Measurements from ENCODE around the gene CBLC. TPM values are rescaled to one million over a fixed set of nuclear protein-coding genes. Genes with fewer than 3 reads are reported as not detected.

The CBLC gene
- polyA plus RNA-seq, 1 experiment = not detected

DNA sequence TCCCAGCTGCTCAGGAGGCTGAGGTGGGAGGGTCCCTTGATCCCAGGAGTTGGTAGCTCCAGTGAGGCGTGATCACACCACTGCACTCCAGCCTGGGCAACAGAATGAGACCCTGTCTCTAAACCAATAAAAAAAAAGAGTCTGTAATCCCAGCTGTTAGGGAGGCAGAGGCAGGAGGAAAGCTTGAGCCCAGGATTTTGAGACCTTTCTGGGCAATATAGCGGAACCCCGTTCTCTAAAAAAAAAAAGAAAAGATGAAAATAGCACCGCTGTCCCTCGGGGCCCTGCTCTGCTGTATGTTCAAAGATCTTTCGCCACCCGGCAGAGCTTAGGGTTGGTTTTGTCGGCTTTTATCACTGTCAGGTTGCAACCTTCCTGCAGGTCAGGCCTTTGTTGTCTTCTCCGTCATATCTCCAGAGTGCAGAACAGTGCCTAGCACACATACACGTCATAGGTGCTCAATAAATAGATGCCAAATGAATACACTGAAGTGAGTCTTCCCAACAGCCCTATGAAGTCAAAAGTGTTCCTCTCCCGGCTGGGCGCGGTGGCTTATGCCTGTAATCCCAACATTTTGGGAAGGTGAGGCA is 17.8 kb downstream of the CBLC start:
- no peak for DNase-seq (ENCODE audit: low read depth, low spot score)
- no peaks in the 10 kb centered on the region for H3K9me3 ChIP-seq (ENCODE audit: control insufficient read depth, insufficient read depth, low read length)
- no peak overlapping the region for H3K4me3 ChIP-seq (ENCODE audit: low read depth, low read length)
- no peaks in the 10 kb centered on the region for H3K27me3 ChIP-seq (ENCODE audit: control insufficient read depth, insufficient read depth, low read length)
- POLR2A ChIA-PET = no interaction called here
- CTCF ChIA-PET = interaction anchor here (0.6 to 1.3 kb wide), 5 partner anchors 11 to 71 kb away, joined by 3 to 8 read pairs (median 3); partner anchors contain the start of gene BCAM
- H3K27ac ChIP-seq (ENCODE audit: low read depth, low read length) = no peak overlapping the region
- TF ChIP-seq, protein P1, sequence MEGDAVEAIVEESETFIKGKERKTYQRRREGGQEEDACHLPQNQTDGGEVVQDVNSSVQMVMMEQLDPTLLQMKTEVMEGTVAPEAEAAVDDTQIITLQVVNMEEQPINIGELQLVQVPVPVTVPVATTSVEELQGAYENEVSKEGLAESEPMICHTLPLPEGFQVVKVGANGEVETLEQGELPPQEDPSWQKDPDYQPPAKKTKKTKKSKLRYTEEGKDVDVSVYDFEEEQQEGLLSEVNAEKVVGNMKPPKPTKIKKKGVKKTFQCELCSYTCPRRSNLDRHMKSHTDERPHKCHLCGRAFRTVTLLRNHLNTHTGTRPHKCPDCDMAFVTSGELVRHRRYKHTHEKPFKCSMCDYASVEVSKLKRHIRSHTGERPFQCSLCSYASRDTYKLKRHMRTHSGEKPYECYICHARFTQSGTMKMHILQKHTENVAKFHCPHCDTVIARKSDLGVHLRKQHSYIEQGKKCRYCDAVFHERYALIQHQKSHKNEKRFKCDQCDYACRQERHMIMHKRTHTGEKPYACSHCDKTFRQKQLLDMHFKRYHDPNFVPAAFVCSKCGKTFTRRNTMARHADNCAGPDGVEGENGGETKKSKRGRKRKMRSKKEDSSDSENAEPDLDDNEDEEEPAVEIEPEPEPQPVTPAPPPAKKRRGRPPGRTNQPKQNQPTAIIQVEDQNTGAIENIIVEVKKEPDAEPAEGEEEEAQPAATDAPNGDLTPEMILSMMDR (IDR thresholded peaks at IDR 0.05; ENCODE audit: low read depth, low read length) = no peak

- Histone ChIP-seq H3K9me3 (ENCODE audit: control insufficient read depth, insufficient read depth, low read length) (no peaks in the 10 kb centered on the region), H3K27me3 (ENCODE audit: control insufficient read depth, insufficient read depth, low read length) (no peaks in the 10 kb centered on the region), H3K27ac (ENCODE audit: low read depth, low read length) (peak overlapping the region; percentile 31), H3K4me3 (ENCODE audit: low read depth, low read length) (no peak overlapping the region)
- CTCF ChIA-PET = interaction anchor here (0.6 to 1.0 kb wide), 6 partner anchors 11 to 73 kb away, joined by 3 to 7 read pairs (median 4); partner anchors contain the start of gene NECTIN2
- POLR2A ChIA-PET = interaction anchor here (0.6 kb wide), 1 partner anchor 23 kb away, joined by 3 read pairs; no protein-coding TSS in a partner anchor
- no peak for DNase-seq (ENCODE audit: low read depth, low spot score)
- TF ChIP-seq, protein P1 (IDR thresholded peaks at IDR 0.05; ENCODE audit: low read depth, low read length) = no peak
Measured at GRCh38 chr19:44796701-44797115, 19.0 kb downstream of the CBLC start.

GRCh38 chr19:44799627-44800346 is 22.1 kb downstream of the CBLC start:
- POLR2A ChIA-PET = no interaction called here
- DNase-seq (ENCODE audit: low read depth, low spot score) = no peak
- Histone ChIP-seq H3K27ac (ENCODE audit: low read depth, low read length) (no peak overlapping the region), H3K9me3 (ENCODE audit: control insufficient read depth, insufficient read depth, low read length) (peaks cover 6% of the 10 kb centered on the region), H3K4me3 (ENCODE audit: low read depth, low read length) (no peak overlapping the region), H3K27me3 (ENCODE audit: control insufficient read depth, insufficient read depth, low read length) (no peaks in the 10 kb centered on the region)
- TF ChIP-seq, protein P1 (IDR thresholded peaks at IDR 0.05; ENCODE audit: low read depth, low read length) = no peak
- CTCF ChIA-PET = interaction anchor here (1.3 kb wide), 1 partner anchor 46 kb away, joined by 5 read pairs; the partner anchor contains the start of gene NECTIN2

- TF ChIP-seq, protein P1 (IDR thresholded peaks at IDR 0.05; ENCODE audit: low read depth, low read length) = peak; percentile 97
- Histone ChIP-seq H3K4me3 (ENCODE audit: low read depth, low read length) (no peak overlapping the region), H3K27me3 (ENCODE audit: control insufficient read depth, insufficient read depth, low read length) (no peaks in the 10 kb centered on the region), H3K27ac (ENCODE audit: low read depth, low read length) (no peak overlapping the region), H3K9me3 (ENCODE audit: control insufficient read depth, insufficient read depth, low read length) (peaks cover 6% of the 10 kb centered on the region)
- ChIA-PET POLR2A (no interaction called here), CTCF (no interaction called here)
- DNase-seq (ENCODE audit: low read depth, low spot score) = peak; percentile 33
Measured at GRCh38 chr19:44800461-44800860, 22.8 kb downstream of the CBLC start.
